ENCODE data around the gene RIPPLY3.

DNA sequence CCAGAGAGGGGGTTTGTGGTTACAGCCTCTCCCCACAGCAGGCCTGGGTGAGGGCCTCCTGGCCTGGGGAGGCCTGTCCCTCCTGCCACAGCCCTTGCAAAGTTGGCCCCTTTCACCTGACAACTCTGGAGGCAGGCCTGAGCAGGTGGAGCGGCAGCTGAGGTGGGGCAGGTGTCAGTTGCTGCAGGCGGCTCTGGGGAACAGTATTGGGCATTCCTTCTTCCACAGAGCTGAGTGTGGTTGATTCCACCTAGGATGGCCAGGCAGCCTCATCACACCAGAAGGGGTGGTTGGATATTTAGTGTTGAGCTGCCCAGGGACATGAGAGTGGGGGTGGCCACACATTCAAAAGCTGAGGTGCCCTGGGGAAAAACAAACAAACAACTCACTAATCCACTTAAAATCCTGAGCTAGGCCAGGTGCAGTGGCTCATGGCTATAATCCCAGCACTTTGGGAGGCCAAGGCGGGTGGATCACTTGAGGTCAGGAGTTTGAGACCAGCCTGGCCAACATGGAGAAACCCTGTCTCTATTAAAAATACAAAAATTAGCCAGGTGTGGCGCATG lies 35.3 kb downstream of the RIPPLY3 start:
- TF ChIP-seq CTCF (IDR thresholded peaks at IDR 0.05; ENCODE audit: low read depth, low read length, missing input control) (no peak), TAF1 (conservative IDR thresholded peaks at IDR 0.05) (no peak), JUND (IDR thresholded peaks at IDR 0.05) (no peak), YY1 (IDR thresholded peaks at IDR 0.05) (no peak), ZBTB33 (IDR thresholded peaks at IDR 0.05) (no peak), EGR1 (IDR thresholded peaks at IDR 0.05; ENCODE audit: low read depth in 2 of 2) (no peak)
